Endothelial cell of umbilical vein (primary cell): Measurements from ENCODE around the gene ALKBH5. TPM values are rescaled to one million over a fixed set of nuclear protein-coding genes. Genes with fewer than 3 reads are reported as not detected.

Experiments
- BruUV-seq: library from RNA; stranded (reverse); fragments of 400-500 nt; replicated peaks from 2 replicates; lab custom pipeline; 2021; lab: Mats Ljungman, UMichigan
- CTCF ChIA-PET: fragments of 300-600, 350-600 bp; sonication (Branson Sonifier 250); formaldehyde crosslinking; loops from one replicate; lab custom pipeline; 2021; ENCODE audit warnings: antibody characterized with exemption, inconsistent platforms; lab: Charles Lee
- POLR2A ChIA-PET: fragments of 300-600, 350-600 bp; sonication (Branson Sonifier 250); formaldehyde crosslinking; loops from one replicate; lab custom pipeline; 2021; ENCODE audit warnings: antibody characterized with exemption, inconsistent platforms; lab: Charles Lee
- DNase-seq: peaks from one replicate; pipeline ENCODE4 v3.0.0-alpha.2; 2011; ENCODE audit warnings: low read depth, low spot score
- FAIRE-seq: peaks from 2 replicates; lab custom pipeline; 2011; peaks lifted over from hg19 to GRCh38; lab: Jason Lieb, UNC
- H2AFZ ChIP-seq: 2 replicates; pipeline ENCODE4 v1.6.0; 2012; ENCODE audit warnings: low read depth, low read length, control low read depth, inconsistent platforms
- H3K27ac ChIP-seq: 2 replicates; pipeline ENCODE4 v1.5.1; 2011; ENCODE audit warnings: low read depth, mild to moderate bottlenecking, control low read depth, low read length, moderate library complexity; ENCODE audit not compliant: insufficient read depth
- H3K27me3 ChIP-seq, 2 experiments: 2 replicates each; pipeline versions ENCODE4 v1.6.0 to v1.6.1; 2011; ENCODE audit warnings: low read length in 2 of 2, mixed read lengths in 1 of 2; ENCODE audit not compliant: control insufficient read depth in 2 of 2, insufficient read depth in 2 of 2
- H3K36me3 ChIP-seq, 2 experiments: 2 replicates in 1 of 2; 3 replicates in 1 of 2; pipeline ENCODE4 v1.5.1; 2011; ENCODE audit warnings: low read length in 2 of 2, mild to moderate bottlenecking in 1 of 2, moderate library complexity in 1 of 2; ENCODE audit not compliant: control insufficient read depth in 2 of 2, insufficient read depth in 2 of 2; ENCODE audit errors: extremely low read depth in 1 of 2
- H3K4me1 ChIP-seq: 3 replicates; pipeline ENCODE4 v1.5.1; 2011; ENCODE audit warnings: mild to moderate bottlenecking, low read length; ENCODE audit not compliant: control insufficient read depth, insufficient read depth; ENCODE audit errors: extremely low read depth
- H3K4me2 ChIP-seq: 2 replicates; pipeline ENCODE4 v1.6.1; 2011; ENCODE audit warnings: low read length, control low read depth, mixed read lengths; ENCODE audit not compliant: insufficient read depth
- H3K4me3 ChIP-seq, 3 experiments: fragments of 200-600 bp in 1 of 3; sonication (generic), shearing (Covaris generic) in 1 of 3; replicated peaks in 1 of 3; 2 replicates each; pipeline ENCODE4 v1.5.1; 2011 to 2016; ENCODE audit warnings: control low read depth in 3 of 3, low read length in 3 of 3, mild to moderate bottlenecking in 2 of 3, inconsistent platforms in 1 of 3, low read depth in 1 of 3, moderate library complexity in 1 of 3; ENCODE audit not compliant: insufficient read depth in 1 of 3
- H3K79me2 ChIP-seq: 2 replicates; pipeline ENCODE4 v1.6.0; 2012; ENCODE audit warnings: low read length, inconsistent platforms; ENCODE audit not compliant: control insufficient read depth, insufficient read depth
- H3K9ac ChIP-seq: replicated peaks from 2 replicates; pipeline ENCODE3; 2011; ENCODE audit warnings: low read length, control low read depth; ENCODE audit not compliant: insufficient read depth; ENCODE audit errors: extremely low read depth
- H3K9me1 ChIP-seq: replicated peaks from 3 replicates; pipeline ENCODE4 v1.6.0; 2011; ENCODE audit warnings: mild to moderate bottlenecking, low read length; ENCODE audit not compliant: control insufficient read depth, insufficient read depth; ENCODE audit errors: extremely low read depth
- H3K9me3 ChIP-seq: replicated peaks from 2 replicates; pipeline ENCODE4 v1.5.1; 2012; ENCODE audit warnings: low read length, inconsistent platforms; ENCODE audit not compliant: control insufficient read depth, insufficient read depth
- H4K20me1 ChIP-seq: replicated peaks from 2 replicates; pipeline ENCODE3; 2011; ENCODE audit warnings: mild to moderate bottlenecking, low read length; ENCODE audit not compliant: control insufficient read depth, insufficient read depth; ENCODE audit errors: extremely low read depth
- EZH2 ChIP-seq: IDR thresholded peaks from 2 replicates; pipeline ENCODE4 v1.6.1; 2012; ENCODE audit warnings: borderline replicate concordance, low read depth, mild to moderate bottlenecking, moderate library complexity, low read length, inconsistent platforms; ENCODE audit not compliant: severe bottlenecking
- FOS ChIP-seq: IDR thresholded peaks from 2 replicates; pipeline ENCODE4 v1.6.1; 2011; ENCODE audit warnings: mild to moderate bottlenecking, low read length, moderate library complexity, borderline replicate concordance; ENCODE audit not compliant: insufficient read depth
- GATA2 ChIP-seq: IDR thresholded peaks from 2 replicates; pipeline ENCODE4 v1.7.0; 2011; ENCODE audit warnings: low read depth, mild to moderate bottlenecking, moderate library complexity, mixed read lengths, low read length; ENCODE audit not compliant: insufficient read length, insufficient read depth
- JUN ChIP-seq: IDR thresholded peaks from 2 replicates; pipeline ENCODE4 v1.6.1; 2011; ENCODE audit warnings: borderline replicate concordance, low read depth; ENCODE audit not compliant: insufficient read length, insufficient read depth
- MYC ChIP-seq: IDR thresholded peaks from one replicate; pipeline ENCODE4 v1.6.1; 2011; ENCODE audit warnings: mild to moderate bottlenecking, low read depth, low read length
- POLR2A ChIP-seq: IDR thresholded peaks from 2 replicates; pipeline ENCODE4 v1.6.1; 2012; ENCODE audit warnings: low read depth, mild to moderate bottlenecking, control low read depth, low read length
- POLR2AphosphoS5 ChIP-seq: IDR thresholded peaks from 2 replicates; pipeline ENCODE4 v1.6.1; 2012; ENCODE audit warnings: low read depth, mild to moderate bottlenecking, control low read depth, low read length, moderate library complexity; ENCODE audit not compliant: insufficient read depth
- dilution Hi-C: fragments of 300-500 bp; cut with MboI; formaldehyde crosslinking; loops from one replicate; pipeline ENCODE4 v1.15.0; 2019; ENCODE audit warnings: low sequenced_read_pairs; ENCODE audit not compliant: extremely low pct_ligation_motif_present
- intact Hi-C: fragments of 100-400 bp; cut with micrococcal nuclease; formaldehyde crosslinking; loops from one replicate; pipeline ENCODE4 v1.10.0; 2022
- polyA plus RNA-seq, 4 experiments: library from polyadenylated mRNA; depleted of rRNA in 3 of 4; stranded (reverse) in 3 of 4; unstranded in 1 of 4; fragments of >200 nt; gene quantifications; 2 replicates each; pipeline versions ENCODE4 v1.2.1 to v1.2.3, GENCODE V29; 2011 to 2012; ENCODE audit warnings: missing spikeins in 1 of 4
- total RNA-seq: library from RNA; stranded (reverse); gene quantifications from 2 replicates; pipeline ENCODE4 v1.2.3, GENCODE V29; 2021
- TF ChIP-seq, protein P1 (sequence below): IDR thresholded peaks from 2 replicates; pipeline ENCODE4 v1.6.1; 2011; ENCODE audit not compliant: insufficient read depth, insufficient read length
- TF ChIP-seq, protein P2 (sequence below), 2 donors: IDR thresholded peaks; 1 replicate in 1 of 2; 2 replicates in 1 of 2; pipeline ENCODE4 v1.5.1; 2011; ENCODE audit warnings: low read length in 2 of 2, mild to moderate bottlenecking in 2 of 2, moderate library complexity in 2 of 2, control low read depth in 1 of 2, inconsistent platforms in 1 of 2, low read depth in 1 of 2; ENCODE audit not compliant: insufficient read depth in 1 of 2; ENCODE audit errors: extremely low read depth in 1 of 2

The ALKBH5 gene
- total and polyA plus RNA-seq, 2 donors (not counting 3 experiments of a cell fraction or from before 2014, with no cell fraction given) = 55.3 to 71.0 TPM

- intact Hi-C loops = no loop called here
- no peaks in the 10 kb centered on the region for H3K36me3 ChIP-seq
- H3K79me2 ChIP-seq = no peaks in the 10 kb centered on the region
- no peak overlapping the region for H3K9ac ChIP-seq
- dilution Hi-C loops = no loop called here
- peak; percentile 12 for FAIRE-seq
- H3K9me1 ChIP-seq = no peaks in the 10 kb centered on the region
- no peaks in the 10 kb centered on the region for H3K27me3 ChIP-seq
- CTCF ChIA-PET = interaction anchor here (1.6 kb wide), 1 partner anchor 10 kb away, joined by 5 read pairs; no protein-coding TSS in a partner anchor
- H3K4me3 ChIP-seq = no peak overlapping the region
- no peak overlapping the region for H3K27ac ChIP-seq
- no peak overlapping the region for H2AFZ ChIP-seq
- H3K9me3 ChIP-seq = no peaks in the 10 kb centered on the region
- DNase-seq = no peak
- TF ChIP-seq EZH2 (no peak), POLR2A (no peak), MYC (no peak), FOS (no peak), GATA2 (no peak), JUN (no peak), POLR2AphosphoS5 (no peak)
- TF ChIP-seq, protein P1, sequence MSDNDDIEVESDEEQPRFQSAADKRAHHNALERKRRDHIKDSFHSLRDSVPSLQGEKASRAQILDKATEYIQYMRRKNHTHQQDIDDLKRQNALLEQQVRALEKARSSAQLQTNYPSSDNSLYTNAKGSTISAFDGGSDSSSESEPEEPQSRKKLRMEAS = no peak
- TF ChIP-seq, protein P2, sequence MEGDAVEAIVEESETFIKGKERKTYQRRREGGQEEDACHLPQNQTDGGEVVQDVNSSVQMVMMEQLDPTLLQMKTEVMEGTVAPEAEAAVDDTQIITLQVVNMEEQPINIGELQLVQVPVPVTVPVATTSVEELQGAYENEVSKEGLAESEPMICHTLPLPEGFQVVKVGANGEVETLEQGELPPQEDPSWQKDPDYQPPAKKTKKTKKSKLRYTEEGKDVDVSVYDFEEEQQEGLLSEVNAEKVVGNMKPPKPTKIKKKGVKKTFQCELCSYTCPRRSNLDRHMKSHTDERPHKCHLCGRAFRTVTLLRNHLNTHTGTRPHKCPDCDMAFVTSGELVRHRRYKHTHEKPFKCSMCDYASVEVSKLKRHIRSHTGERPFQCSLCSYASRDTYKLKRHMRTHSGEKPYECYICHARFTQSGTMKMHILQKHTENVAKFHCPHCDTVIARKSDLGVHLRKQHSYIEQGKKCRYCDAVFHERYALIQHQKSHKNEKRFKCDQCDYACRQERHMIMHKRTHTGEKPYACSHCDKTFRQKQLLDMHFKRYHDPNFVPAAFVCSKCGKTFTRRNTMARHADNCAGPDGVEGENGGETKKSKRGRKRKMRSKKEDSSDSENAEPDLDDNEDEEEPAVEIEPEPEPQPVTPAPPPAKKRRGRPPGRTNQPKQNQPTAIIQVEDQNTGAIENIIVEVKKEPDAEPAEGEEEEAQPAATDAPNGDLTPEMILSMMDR (IDR thresholded peaks at IDR 0.05; ENCODE audit: extremely low read depth in 1 of 2, insufficient read depth in 1 of 2, low read depth in 1 of 2, low read length in 2 of 2) = no peak
- H3K4me1 ChIP-seq = no peaks in the 10 kb centered on the region
- BruUV-seq = no TSS peak
- no peak overlapping the region for H3K4me2 ChIP-seq
- POLR2A ChIA-PET = no interaction called here
- H4K20me1 ChIP-seq = no peaks in the 10 kb centered on the region
Observed at GRCh38 chr17:18172531-18173278, 10.9 kb upstream of the ALKBH5 start.
